HepG2 (cell line): ENCODE data around the gene ZNF804A. TPM values are rescaled to one million over a fixed set of nuclear protein-coding genes. Genes with fewer than 3 reads are reported as not detected.

Experiments
- ATAC-seq: fragments of 200-7000 bp; cut with Tn5 transposase; 3 replicates; pipeline ENCODE4 v1.9.1; 2020; ENCODE audit warnings: mild to moderate bottlenecking, moderate library complexity
- BruUV-seq: library from RNA; stranded (reverse); fragments of 400-500 nt; replicated peaks from 2 replicates; lab custom pipeline; 2021; lab: Mats Ljungman, UMichigan
- CTCF ChIA-PET: fragments of 300-600 bp; formaldehyde crosslinking; extraction: SDS; loops from one replicate; lab custom pipeline; 2021; ENCODE audit warnings: low total read pairs, inconsistent platforms, low intra/inter-chr PET ratio; lab: Yijun Ruan, JAX
- POLR2A ChIA-PET: fragments of 350-600 bp; sonication (Branson Sonifier 250); formaldehyde crosslinking; loops from one replicate; lab custom pipeline; 2020; ENCODE audit warnings: antibody characterized with exemption, inconsistent platforms; lab: Yijun Ruan, JAX
- DNase-seq: peaks from one replicate; pipeline ENCODE4 v3.0.0-alpha.2; 2015; ENCODE audit warnings: low spot score
- FAIRE-seq: peaks from 3 replicates; lab custom pipeline; 2011; peaks lifted over from hg19 to GRCh38; lab: Jason Lieb, UNC
- H2AFZ ChIP-seq: one replicate; pipeline ENCODE4 v1.6.1; 2011; ENCODE audit warnings: low read length, inconsistent platforms
- H3K27ac ChIP-seq: fragments of 300-600 bp; 3 replicates; pipeline ENCODE4 v1.8.0; 2011; ENCODE audit warnings: mixed run types, mild to moderate bottlenecking, mixed read lengths, low read length, inconsistent platforms; ENCODE audit not compliant: insufficient read depth; ENCODE audit errors: extremely low read length
- H3K27me3 ChIP-seq, 2 experiments: fragments of 200-600 bp in 1 of 2; 2 replicates in 1 of 2; 3 replicates in 1 of 2; pipeline versions ENCODE4 v1.6.0 to v1.8.0; 2011; ENCODE audit warnings: low read length in 2 of 2, mild to moderate bottlenecking in 2 of 2, moderate library complexity in 2 of 2, inconsistent platforms in 1 of 2; ENCODE audit not compliant: insufficient read depth in 2 of 2, control insufficient read depth in 1 of 2
- H3K36me3 ChIP-seq, 2 experiments: fragments of 200-600 bp in 1 of 2; replicated peaks in 1 of 2; 2 replicates in 1 of 2; 3 replicates in 1 of 2; pipeline versions ENCODE4 v1.5.1 to v1.8.0; 2011; ENCODE audit warnings: low read length in 2 of 2, inconsistent platforms in 1 of 2; ENCODE audit not compliant: insufficient read depth in 2 of 2, control insufficient read depth in 1 of 2
- H3K4me1 ChIP-seq: 2 replicates; pipeline ENCODE4 v1.5.1; 2012; ENCODE audit warnings: low read length, inconsistent platforms; ENCODE audit not compliant: insufficient read depth
- H3K4me2 ChIP-seq: 2 replicates; pipeline ENCODE4 v1.6.0; 2011; ENCODE audit warnings: low read depth, low read length, inconsistent platforms
- H3K4me3 ChIP-seq, 3 experiments: fragments of 200-600 bp in 1 of 3; sonication (generic), shearing (Covaris generic) in 1 of 3; replicated peaks in 1 of 3; 2 replicates each; pipeline ENCODE4 v1.5.1; 2011 to 2016; ENCODE audit warnings: low read length in 3 of 3, inconsistent platforms in 2 of 3, low read depth in 2 of 3, mild to moderate bottlenecking in 2 of 3, control low read depth in 1 of 3, mixed read lengths in 1 of 3; ENCODE audit not compliant: insufficient read depth in 1 of 3
- H3K79me2 ChIP-seq: one replicate; pipeline ENCODE4 v1.6.1; 2011; ENCODE audit warnings: low read length, inconsistent platforms; ENCODE audit not compliant: insufficient read depth
- H3K9ac ChIP-seq: 2 replicates; pipeline ENCODE4 v1.6.0; 2011; ENCODE audit warnings: mild to moderate bottlenecking, low read depth, low read length, inconsistent platforms; ENCODE audit not compliant: insufficient read depth
- H3K9me3 ChIP-seq: 2 replicates; pipeline ENCODE4 v1.5.1; 2012; ENCODE audit warnings: mild to moderate bottlenecking, low read length
- H4K20me1 ChIP-seq: 2 replicates; pipeline ENCODE4 v1.6.0; 2011; ENCODE audit warnings: inconsistent platforms, mild to moderate bottlenecking, low read length, moderate library complexity; ENCODE audit not compliant: insufficient read depth
- CENPT ChIP-seq: sonication (generic); formaldehyde crosslinking; IDR thresholded peaks from 2 replicates; pipeline ENCODE4 v1.8.0; 2022; ENCODE audit warnings: low read depth, mild to moderate bottlenecking, moderate library complexity, missing genetic modification reagents
- MAFG ChIP-seq: sonication (generic); formaldehyde crosslinking; IDR thresholded peaks from 2 replicates; pipeline ENCODE4 v1.5.1; 2020; ENCODE audit warnings: mild to moderate bottlenecking, missing genetic modification reagents
- NR2F1 ChIP-seq, 2 experiments: fragments of 450-650 bp in 1 of 2; formaldehyde crosslinking in 1 of 2; IDR thresholded peaks; 2 replicates each; pipeline versions ENCODE4 v1.5.0 to v1.6.1; 2016 to 2020; ENCODE audit warnings: mild to moderate bottlenecking in 1 of 2, missing compliant biosample characterization in 1 of 2, missing genetic modification reagents in 1 of 2, moderate library complexity in 1 of 2
- RAD21 ChIP-seq: fragments of 450-650 bp; formaldehyde crosslinking; IDR thresholded peaks from 2 replicates; pipeline ENCODE4 v1.5.0; 2020; ENCODE audit warnings: mild to moderate bottlenecking
- RAD51 ChIP-seq: fragments of 450-650 bp; IDR thresholded peaks from 2 replicates; pipeline ENCODE4 v1.6.1; 2016; ENCODE audit warnings: borderline replicate concordance
- WGBS: methylation state at CpG from one replicate; pipeline ENCODE4 v1.1.6; 2017; ENCODE audit warnings: low lambda C conversion rate; 5-methylcytosine and 5-hydroxymethylcytosine counted together
- in situ Hi-C: cut with HindIII; loops from 2 replicates; pipeline ENCODE4 v1.10.0; 2017; ENCODE audit warnings: low pct_unique_long_range_greater_than_20kb; ENCODE audit not compliant: extremely low pct_ligation_motif_present
- intact Hi-C: fragments of 100-400 bp; cut with micrococcal nuclease; formaldehyde crosslinking; loops from one replicate; pipeline ENCODE4 v1.10.0; 2022; ENCODE audit not compliant: unreplicated experiment
- polyA plus RNA-seq, 8 experiments: library from polyadenylated mRNA; depleted of rRNA in 3 of 8; stranded (reverse) in 7 of 8; unstranded in 1 of 8; fragments of >200 nt; fragmentation: Illumina TruSeq in 4 of 8; extraction: Trizol in 4 of 8; gene quantifications; 2 replicates each; pipeline versions ENCODE4 v1.2.1 to v1.2.3, GENCODE V29; 2011 to 2016; ENCODE audit warnings: low read depth in 4 of 8, missing spikeins in 1 of 8, mixed read lengths in 1 of 8; ENCODE audit not compliant: insufficient read depth in 1 of 8
- total RNA-seq, 5 experiments: library from RNA; depleted of rRNA; stranded (reverse); fragments of >200 nt; fragmentation: Illumina TruSeq; extraction: Trizol; gene quantifications; 2 replicates each; pipeline ENCODE4 v1.2.3, GENCODE V29; 2016; ENCODE audit warnings: low read depth in 1 of 5

The ZNF804A gene
- total and polyA plus RNA-seq, 2 of the 13 experiments (the other 11 are each of a cell fraction or from before 2014, with no cell fraction given) = 0.07 to 0.09 TPM

GRCh38 chr2:184602734-184603133, 4.4 kb downstream of the ZNF804A start:
- 54% methylated on average over 3 of the region's 3 CpGs for WGBS
- intact Hi-C loops = no loop called here

DNA sequence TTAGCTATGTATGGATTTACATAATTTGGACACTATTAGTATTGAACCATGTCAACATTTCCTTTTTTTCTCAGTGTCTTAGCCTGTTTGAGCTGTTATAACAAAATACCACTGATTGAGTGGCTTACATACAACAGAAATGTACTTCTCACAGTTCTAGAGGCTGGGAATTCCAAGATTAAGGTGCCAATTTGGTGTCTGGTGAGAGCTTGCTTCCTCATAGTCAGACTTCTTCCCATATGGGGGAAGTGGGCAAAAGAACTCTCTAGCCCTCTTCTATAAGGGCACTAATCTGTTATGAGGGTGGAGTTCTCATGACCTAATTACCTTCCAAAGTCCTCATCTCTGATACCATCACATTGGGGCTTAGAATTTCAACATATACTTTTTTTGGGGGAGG, 12.6 kb downstream of the ZNF804A start:
- no peak overlapping the region for H2AFZ ChIP-seq

More at GRCh38 chr2:184602734-184603133, 4.4 kb downstream of the ZNF804A start:
- H3K4me2 ChIP-seq = no peak overlapping the region
- no peaks in the 10 kb centered on the region for H4K20me1 ChIP-seq
- no peaks in the 10 kb centered on the region for H3K9me3 ChIP-seq
- BruUV-seq = no TSS peak
- H3K27ac ChIP-seq = no peak overlapping the region
- no peaks in the 10 kb centered on the region for H3K79me2 ChIP-seq
- H3K27me3 ChIP-seq = peaks cover 5 to 21% of the 10 kb centered on the region in 2 experiments
- FAIRE-seq = no peak
- DNase-seq = no peak
- no peaks in the 10 kb centered on the region for H3K36me3 ChIP-seq
- H3K9ac ChIP-seq = no peak overlapping the region
- H3K4me1 ChIP-seq = peaks cover 13% of the 10 kb centered on the region
- in situ Hi-C loops = no loop called here
- POLR2A ChIA-PET = no interaction called here
- H2AFZ ChIP-seq = no peak overlapping the region
- no peak overlapping the region for H3K4me3 ChIP-seq
- TF ChIP-seq NR2F1 (CRISPR knock-in tag; IDR thresholded peaks at IDR 0.05) (no peak), CENPT (CRISPR knock-in tag) (no peak), RAD21 (CRISPR knock-in tag) (no peak), MAFG (CRISPR knock-in tag) (no peak)
- CTCF ChIA-PET = no interaction called here
- ATAC-seq = no peak

More for the DNA sequence above, 12.6 kb downstream of the ZNF804A start:
- H3K79me2 ChIP-seq = no peaks in the 10 kb centered on the region
- H3K4me2 ChIP-seq = no peak overlapping the region
- FAIRE-seq (no peak), ATAC-seq (no peak), DNase-seq (no peak)
- POLR2A ChIA-PET = no interaction called here
- in situ Hi-C loops (no loop called here), intact Hi-C loops (no loop called here)
- BruUV-seq = no TSS peak
- TF ChIP-seq RAD51 = no peak
- no peaks in the 10 kb centered on the region for H3K4me1 ChIP-seq
- CTCF ChIA-PET = no interaction called here
- no peaks in the 10 kb centered on the region for H4K20me1 ChIP-seq
- H3K4me3 ChIP-seq = no peak overlapping the region
- H3K9ac ChIP-seq = no peak overlapping the region
- H3K27me3 ChIP-seq = no peaks in the 10 kb centered on the region
- H3K36me3 ChIP-seq = no peaks in the 10 kb centered on the region
- no peak overlapping the region for H3K27ac ChIP-seq
- H3K9me3 ChIP-seq = no peaks in the 10 kb centered on the region
